GM19328 (cell line): ENCODE data around the gene SORD.
"Not testable (repeated sequence)": the region's sequence is repeated elsewhere in the genome, so short reads cannot be mapped to it uniquely, and the experiment has no call there.

ENCODE experiments used
- ATAC-seq: cut with Tn5 transposase; IDR thresholded peaks from one replicate; pipeline ENCODE4 v1.9.1; 2021; ENCODE audit warnings: mild to moderate bottlenecking, moderate library complexity; ENCODE audit not compliant: unreplicated experiment

Gene SORD

DNA sequence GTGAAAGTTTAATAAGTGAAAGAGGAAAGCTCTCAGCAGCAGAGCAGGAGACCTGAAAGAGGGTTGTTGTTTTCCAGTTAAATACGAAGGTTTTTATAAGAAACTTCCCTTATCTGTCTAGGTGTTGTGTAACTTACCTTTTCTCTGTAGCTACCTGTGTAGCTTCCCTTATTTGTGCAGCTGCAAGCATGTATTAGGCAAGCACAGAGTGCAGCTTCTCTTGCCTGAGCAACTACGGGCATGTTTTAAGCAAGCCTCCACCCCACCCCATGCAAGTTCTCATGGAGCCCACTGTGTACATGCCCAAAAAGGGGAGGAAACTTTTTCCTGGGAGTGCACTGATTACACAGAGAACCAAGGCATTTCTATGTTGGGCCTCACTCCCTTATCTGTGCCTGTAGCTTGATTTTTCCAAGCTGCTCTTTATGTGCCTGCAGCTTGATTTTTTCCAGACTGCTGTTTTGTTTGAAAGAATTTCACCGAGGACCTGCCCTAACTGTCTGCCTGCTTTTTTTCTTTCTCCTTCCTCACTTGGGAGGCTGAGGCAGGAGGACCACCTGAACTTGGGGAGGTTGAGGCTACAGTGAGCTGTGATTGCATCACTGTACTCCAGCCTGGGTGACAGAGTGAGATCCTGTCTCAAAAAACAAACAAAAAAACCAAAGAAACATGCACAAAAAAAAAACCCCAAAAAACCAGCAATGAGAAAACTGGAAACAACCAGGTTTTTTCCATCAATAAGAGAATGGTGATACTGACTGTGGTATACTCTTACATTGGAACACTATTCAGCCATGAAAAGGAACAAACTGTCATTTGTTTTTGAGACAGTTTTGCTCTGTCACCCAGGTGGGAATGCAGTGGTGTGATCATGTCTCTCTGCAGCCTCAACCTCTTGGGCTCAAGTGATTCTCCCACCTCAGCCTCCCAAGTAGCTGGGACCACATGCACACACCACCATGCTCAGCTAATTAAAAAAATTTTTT lies 36.0 kb downstream of the SORD start:
- not testable (repeated sequence) for ATAC-seq

DNA sequence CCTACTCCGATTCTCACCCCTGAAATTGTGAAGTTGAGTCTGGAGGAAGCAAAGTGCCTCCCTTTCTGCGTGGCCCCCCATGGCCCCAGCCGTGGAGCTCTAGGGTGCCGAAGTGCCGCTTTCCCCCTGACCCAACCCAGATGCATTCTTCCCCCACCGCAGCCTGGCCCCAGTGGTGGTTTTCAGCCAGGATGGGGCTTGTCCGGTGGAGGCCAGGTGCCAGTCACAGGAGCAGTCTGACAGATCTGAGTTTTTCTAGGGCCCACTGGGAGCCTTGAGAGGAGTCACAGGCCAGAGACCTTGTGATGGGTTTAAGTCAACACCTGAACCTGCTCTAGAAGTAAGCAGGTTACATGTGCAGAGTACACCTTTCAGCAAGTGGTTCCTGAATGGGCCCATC lies 39.3 kb downstream of the SORD start:
- not testable (repeated sequence) for ATAC-seq

DNA sequence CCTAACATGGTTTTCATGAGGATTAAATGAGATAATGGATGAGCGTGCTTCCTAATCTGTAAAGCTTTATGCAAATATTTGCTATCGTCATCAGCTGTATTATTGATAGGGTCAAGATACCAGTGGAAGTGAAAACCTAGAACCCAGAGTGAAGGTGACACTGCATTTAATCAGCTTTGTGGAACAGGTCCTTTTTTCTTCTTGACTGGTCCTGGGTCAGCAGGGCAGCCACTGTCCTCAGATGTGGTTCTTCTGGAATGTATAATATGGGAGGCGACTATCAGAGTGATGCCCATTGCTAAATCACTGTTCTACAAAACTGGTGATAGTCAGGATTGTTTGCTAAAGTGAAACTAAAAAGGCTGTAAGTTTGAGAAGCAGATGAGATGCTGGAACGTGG lies 41.4 kb downstream of the SORD start:
- no peak for ATAC-seq

DNA sequence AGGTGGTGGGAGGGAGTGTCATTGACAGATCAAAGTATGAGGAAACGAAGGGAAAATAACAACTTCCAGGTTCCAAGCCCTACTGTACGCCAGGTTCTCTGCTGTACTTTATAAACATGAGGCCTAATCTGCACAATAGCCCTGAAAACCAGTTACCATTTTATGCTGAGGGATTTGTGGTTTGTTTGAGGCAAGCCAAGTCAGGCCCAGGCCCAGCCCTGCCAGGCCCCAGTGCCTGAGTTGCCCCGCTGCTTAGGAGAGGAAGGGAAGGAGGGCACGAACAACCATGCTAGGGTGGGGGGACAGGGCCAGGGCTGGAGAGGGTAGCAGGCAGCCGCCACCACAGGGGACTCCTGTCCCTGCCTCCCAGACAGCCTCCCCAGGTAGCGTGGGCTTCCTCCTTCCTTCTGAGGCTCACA lies 47.0 kb downstream of the SORD start:
- ATAC-seq: not testable (repeated sequence)

DNA sequence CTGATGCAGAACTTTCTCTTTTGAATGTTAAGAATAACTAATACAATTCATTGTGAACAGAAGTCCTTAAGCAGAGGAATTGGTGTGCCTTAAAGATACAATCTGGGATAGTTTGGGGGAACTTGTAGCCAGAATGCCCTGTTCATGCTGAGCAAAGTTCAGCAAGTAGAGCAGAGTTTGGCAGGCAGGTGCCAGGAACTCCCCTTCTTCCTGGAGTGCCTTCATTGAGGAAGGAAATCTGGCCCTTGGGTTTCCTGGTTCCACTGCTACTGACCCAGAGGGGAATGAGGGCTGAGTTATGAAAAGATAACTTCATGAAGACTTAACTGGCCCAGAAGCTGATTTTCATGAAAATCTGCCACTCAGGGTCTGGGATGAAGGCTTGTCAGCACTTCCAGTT lies 50.6 kb downstream of the SORD start:
- not testable (repeated sequence) for ATAC-seq

DNA sequence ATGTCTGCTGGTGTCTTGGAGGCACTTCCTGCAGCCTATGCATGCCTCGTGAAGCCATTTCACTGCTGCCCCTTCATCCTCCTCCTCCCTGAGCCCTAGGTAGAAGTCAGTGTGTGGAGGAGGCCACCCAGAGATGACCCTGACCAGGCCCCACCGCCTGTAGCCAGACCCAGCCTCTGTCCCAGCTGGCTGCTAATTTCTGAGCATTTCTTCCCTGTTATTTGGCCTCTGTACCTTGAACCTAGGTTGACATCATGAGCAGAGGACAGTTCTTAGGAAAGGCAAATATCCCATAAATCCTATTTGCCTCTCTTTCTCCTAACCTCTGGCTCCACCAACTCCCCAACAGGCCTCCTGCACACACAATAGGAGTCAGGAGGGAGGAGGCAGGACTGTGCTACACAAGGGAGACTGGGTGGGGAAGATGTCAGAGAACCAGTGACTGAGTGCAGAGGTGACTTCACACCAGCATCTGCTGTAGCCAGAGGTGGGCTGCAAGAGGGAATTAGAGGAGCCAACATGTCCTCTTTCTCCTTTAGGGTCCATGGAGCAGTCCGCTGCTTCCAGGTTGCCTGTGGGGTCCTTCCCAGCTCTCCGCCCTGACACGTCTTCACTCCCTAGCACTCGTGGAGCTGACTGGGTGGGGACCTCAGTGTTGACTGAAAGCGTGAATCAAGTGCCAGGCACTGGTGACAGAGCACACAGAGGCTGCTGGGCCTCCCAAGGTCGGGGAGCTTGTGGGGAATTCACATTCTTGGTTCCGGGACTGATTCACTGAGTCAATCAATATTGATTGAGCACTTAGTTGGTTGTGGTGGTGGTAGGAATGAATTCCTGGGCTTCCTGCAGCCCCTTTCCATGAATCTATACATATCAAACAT lies 52.7 kb downstream of the SORD start:
- not testable (repeated sequence) for ATAC-seq

DNA sequence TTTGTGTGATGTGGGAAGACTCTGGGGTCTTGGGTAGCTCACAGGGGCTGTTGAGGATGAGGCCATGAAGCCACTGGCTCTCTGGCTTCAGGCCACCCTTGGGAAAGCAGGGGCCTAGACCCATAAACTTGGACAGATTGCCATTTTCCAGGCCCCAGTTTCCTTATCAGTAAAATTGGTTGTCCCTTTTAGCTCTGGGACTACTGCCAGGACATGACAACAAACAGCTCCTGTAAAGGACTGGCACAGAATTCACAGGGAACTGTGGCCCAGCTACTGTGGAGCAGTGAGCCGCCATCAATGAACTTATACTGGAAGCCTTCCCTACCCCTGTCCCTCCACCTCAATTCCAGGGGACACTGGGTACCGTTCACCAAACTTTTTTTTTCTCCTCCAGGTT lies 54.4 kb downstream of the SORD start:
- ATAC-seq: not testable (repeated sequence)

DNA sequence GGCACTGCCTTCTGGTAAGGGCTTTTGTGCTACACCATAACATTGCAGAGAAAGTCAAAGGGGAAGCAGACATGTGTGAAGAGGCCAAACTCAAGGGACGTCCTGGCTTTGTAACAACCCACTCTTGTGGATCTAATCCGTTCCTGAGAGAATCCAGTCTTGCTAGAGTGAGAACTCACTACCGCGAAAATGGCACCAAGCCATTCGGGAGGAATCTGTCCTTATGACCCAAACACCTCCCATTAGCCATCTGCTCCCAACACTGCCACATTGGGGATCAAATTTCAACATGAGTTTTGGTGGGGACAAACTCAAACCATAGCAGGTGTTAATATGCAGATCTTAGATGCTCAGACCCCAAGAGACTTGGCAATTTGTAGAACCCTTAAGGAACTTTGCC lies 56.2 kb downstream of the SORD start:
- not testable (repeated sequence) for ATAC-seq

DNA sequence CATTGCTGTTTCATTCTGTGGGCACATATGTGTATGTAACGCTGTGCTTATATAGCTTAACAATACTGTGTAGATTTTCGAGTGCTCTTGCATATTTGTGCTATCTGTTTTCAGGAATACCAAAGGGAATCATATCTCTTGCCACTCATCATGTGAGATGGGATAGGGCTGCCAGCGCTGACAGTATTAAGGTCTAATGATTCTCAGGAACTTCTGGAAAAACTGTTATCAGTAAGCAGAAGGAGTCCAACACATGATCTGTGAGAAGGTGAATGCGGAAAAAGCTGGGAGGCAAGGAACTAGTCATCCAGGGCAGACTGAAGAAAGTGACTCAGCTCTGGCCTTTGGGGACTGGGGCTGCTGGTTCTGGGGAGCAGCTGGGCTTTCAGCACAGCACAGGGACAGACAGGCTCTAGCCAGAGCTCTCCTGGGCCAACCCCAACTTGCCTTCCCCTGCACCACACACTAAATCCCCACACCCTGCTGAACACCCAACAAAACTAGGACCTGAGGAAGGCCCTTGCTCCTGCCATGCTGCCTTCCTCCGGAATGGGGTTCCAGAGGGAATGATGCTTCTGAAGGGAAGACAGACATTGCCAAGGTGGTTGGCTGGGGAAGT lies 56.7 kb downstream of the SORD start:
- not testable (repeated sequence) for ATAC-seq

DNA sequence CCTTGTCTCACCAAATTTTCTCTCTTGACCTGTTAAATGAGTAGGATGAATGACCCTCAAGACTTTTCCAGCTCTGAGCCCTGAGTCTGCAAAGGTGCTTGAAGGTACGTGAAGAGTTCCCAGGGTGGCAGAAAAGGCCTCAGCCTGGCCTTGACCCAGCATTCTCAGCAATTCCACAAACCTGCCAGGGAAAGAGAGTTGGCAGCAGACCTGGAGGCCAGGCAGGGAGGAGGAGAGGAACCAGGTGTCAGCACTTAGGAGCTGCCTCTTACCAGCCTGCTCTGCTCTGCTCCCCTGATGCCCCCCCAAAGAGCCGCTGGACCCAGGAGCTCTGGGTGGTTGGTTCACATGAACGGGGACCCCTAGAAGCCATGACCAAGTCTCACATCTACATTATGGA lies 57.6 kb downstream of the SORD start:
- not testable (repeated sequence) for ATAC-seq

DNA sequence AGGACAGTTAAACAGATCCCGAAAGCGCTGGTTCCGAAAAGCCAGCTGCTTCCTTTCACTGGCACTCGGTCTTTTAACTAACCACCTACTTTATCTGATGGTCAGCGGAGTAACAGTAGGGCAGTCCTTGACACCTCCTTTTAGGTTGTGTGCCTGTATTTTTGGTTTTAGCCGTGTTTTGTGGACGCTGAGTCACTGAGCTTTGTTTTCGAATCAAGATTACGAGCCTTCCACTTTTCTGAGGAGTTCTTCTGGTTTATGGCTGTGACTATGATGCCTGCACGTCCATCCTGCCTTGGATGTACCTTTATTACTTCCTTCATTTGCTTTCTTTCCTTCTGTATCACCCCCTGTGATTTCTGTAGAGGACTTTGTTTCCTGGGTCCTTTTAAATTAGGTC lies 59.4 kb downstream of the SORD start:
- not testable (repeated sequence) for ATAC-seq

DNA sequence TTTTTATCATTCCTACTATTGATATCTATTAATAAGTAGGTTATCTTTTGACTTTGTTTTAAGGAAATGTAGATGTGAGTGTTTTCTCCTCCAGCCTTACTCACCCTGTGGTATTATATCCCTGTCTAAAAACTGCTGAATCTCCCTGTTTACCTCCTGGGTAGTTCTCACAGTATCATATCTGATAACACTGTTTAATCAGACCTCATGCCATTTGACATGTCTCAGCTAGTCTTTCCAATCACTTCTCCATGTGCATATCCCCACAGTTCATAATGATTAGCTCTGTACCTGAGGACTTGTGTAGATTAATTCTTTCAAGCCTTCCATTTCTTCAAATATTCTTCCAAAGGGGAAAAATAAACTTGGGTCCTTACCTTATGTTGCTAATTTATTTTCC lies 60.2 kb downstream of the SORD start:
- ATAC-seq: no peak

DNA sequence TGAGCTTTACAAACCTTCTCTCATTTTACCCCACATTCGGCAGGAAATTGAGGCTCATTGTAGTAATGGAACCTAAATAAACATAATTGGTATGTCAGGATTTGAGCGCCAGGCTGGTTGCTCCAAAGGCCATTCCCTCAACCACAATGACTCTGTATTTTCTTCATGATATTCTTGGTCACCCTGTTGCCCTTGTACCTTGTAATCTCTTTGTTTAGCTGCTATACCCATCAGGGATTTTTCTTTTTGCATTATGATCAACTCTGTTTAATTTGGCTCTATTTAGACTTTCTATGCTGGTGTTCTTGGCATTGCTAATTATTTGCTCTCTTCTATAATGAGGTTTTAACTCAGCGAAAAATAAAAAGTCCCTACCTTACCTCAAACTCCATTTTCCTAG lies 61.2 kb downstream of the SORD start:
- ATAC-seq: no peak

DNA sequence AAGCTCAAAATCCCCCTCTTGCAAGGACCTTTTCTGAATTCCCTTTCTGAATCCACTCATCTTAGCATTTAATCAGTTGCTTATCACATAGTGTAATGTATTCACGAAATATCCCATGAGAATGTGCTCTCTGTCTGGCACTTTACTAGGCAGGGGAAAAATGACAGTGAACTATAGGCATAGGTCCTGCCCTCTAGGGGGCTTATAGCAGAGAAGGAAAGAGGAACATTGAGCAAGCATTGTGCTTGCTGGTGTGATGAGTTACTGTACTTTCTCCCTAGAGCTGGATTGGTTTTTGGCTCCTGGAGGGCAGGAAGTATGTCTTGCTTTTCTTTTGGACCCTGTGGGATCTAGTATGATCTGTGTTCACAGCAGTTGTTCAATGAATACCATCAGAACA lies 64.5 kb downstream of the SORD start:
- no peak for ATAC-seq

DNA sequence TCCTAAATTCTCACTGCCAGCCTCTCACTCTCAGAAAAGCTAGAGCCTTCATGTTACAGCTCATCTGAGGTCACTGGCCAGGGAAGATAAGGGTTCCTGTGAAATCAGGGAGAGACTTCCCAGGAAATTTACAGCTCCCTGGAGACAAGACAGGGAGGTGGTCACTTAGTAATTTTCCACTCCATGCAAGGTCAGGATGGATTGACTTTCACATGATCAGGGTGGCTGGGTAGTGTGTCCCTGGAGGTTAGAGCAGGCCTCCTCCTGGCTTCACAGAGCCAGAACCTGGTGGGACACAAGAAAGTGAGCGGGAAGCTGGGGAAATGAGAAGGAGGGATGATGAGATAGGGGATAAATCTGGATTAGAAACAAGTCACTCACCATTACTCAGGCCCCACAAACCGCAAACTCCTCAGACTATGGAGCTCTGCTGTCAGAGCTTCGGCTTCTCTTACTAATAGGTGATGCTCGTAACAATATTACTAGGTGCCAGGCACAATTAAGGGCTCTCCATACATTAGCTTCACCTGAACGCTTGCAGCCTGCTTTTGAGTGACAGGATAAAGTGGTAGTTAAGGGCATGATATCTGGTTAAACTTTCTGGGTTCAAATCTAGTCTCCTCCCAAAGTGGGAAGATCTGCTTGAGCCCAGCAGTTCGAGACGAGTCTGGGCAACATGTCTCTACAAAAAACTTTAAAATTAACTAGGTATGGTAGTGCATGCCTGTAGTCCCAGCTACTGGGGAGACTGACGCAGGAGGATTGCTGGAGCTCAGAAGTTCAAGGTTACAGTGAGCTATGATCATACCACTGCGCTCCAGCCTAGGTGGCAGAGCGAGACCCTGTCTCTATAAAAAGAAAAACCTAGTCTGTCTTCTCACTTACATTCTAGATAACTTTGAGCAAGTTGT lies 66.1 kb downstream of the SORD start:
- ATAC-seq: no peak

DNA sequence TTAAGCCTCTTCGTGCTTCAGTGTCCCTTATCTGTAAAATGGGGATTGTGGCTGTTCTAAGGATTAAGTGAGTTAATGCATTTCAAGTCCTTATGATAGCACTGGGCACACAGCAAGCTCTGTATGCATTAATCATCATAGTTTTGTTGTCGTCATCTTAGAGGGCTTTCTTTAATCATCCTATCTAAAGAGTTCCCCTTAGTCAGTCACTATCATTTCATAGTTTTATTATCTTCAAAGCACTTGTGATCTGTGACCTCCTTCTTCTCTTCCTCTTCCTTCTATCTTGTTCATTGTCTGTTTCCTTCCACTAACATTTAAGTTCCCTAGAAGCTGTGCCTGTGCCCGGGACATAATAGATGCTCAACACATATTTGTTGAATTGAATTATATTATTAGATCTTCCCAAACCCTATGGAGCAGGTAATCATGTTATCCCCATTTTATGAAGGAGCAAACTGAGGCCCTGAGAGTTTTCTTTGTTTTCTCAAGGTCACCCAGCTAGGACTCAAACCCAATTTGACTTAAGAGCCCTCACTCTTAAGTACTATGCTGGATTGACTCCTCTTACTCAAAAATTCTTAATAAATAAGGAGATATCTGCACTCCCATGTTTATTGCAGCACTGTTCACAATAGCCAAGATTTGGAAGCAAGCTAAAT lies 66.8 kb downstream of the SORD start:
- ATAC-seq: no peak

DNA sequence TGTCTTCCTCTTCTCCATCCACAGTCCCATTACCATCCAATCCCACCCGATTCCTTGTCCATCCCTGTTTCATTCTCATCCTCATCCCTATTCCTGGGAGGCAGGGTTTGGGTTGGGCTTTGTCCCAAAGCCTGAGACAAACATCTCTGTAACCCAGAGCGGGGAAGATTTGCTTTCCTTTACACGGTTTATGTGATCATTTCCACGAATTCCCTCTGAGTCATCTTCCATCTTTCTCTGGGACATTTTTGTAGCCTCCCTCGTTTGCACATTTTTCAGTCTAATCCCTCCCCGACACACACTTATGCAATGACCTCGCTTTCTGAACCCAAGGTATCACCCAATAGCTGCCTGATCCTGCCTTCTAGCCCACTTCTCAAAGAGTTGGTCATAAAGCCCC lies 68.2 kb downstream of the SORD start:
- no peak for ATAC-seq

DNA sequence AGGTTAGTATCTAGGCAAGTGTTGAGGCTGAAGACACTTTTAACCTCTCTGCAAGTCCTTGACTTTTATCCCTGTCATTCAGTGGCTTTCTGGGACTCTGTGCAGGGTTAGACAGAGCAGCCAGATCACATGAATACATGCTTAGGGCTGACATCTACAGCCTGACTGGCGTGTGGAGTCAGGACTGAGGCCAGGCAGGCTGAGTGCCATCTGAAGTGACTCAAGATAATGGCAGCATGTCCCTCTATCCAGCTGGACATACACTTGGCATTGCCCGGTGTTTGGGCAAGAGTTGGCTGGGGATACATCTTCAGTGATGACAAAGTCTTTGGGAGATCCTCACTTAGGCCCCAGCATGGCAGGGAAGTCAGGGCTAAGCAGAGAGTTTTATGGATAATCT lies 68.6 kb downstream of the SORD start:
- no peak for ATAC-seq

DNA sequence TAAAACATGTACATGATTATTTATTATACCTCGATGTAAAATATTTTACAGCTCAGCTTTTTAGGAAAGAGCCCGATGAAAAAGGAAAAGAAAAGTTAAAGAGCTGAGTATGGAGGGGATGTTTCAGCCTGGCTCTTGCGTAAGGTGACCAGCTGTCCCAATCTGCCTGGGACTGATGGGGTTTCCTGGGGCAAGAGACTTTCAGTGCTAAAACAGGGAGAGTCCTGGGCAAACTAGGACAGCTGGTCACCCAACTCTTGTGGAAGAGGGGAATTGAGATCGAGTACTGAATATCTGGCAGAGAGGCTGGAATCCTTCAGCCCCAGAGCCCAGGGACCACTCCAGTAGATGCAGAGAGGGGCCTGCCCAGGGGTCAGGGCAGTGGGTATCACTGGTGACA lies 70.0 kb downstream of the SORD start:
- ATAC-seq: no peak
